Measurements from ENCODE around the gene PKD2.

DNA sequence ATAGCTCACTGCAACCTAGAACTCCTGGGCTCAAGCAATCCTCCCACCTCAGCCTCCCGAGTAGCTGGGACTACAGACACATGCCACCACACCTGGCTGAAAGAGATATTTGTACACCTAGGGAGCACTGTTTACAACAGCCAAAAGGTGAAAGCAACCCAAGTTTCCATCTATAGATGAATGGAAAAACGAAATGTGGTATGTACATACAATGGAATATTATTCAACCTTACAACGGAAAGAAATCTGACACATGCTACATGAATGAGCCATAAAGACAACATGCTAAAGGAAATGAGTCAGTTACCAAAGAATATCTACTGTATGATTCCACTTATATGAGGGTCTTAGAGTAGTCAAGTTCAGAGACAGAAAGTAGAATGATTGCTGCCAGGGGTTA, 98.8 kb downstream of the PKD2 start:
- TF ChIP-seq, protein P1, sequence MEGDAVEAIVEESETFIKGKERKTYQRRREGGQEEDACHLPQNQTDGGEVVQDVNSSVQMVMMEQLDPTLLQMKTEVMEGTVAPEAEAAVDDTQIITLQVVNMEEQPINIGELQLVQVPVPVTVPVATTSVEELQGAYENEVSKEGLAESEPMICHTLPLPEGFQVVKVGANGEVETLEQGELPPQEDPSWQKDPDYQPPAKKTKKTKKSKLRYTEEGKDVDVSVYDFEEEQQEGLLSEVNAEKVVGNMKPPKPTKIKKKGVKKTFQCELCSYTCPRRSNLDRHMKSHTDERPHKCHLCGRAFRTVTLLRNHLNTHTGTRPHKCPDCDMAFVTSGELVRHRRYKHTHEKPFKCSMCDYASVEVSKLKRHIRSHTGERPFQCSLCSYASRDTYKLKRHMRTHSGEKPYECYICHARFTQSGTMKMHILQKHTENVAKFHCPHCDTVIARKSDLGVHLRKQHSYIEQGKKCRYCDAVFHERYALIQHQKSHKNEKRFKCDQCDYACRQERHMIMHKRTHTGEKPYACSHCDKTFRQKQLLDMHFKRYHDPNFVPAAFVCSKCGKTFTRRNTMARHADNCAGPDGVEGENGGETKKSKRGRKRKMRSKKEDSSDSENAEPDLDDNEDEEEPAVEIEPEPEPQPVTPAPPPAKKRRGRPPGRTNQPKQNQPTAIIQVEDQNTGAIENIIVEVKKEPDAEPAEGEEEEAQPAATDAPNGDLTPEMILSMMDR (IDR thresholded peaks at IDR 0.05), result no peak
- no peak for TF ChIP-seq EZH2 (IDR thresholded peaks at IDR 0.05; ENCODE audit: borderline replicate concordance, insufficient read depth, low read depth, low read length, poor library complexity, severe bottlenecking)
